WERI-Rb-1 (cell line): ENCODE data around the gene TWIST1.

Experiments used
- DNase-seq: peaks from one replicate; pipeline ENCODE4 v3.0.0-alpha.2; 2020
- H3K27ac ChIP-seq: fragments of 250-450 bp; sonication (Bioruptor Pico); 2 replicates; pipeline ENCODE4 v1.5.1; 2020; ENCODE audit warnings: mild to moderate bottlenecking, moderate library complexity
- H3K27me3 ChIP-seq: fragments of 250-450 bp; sonication (Bioruptor Pico); 2 replicates; pipeline ENCODE4 v1.5.1; 2021; ENCODE audit warnings: mild to moderate bottlenecking, low read depth, moderate library complexity; ENCODE audit not compliant: insufficient read depth, severe bottlenecking
- H3K36me3 ChIP-seq: fragments of 250-450 bp; sonication (Bioruptor Pico); 2 replicates; pipeline ENCODE4 v1.5.1; 2020; ENCODE audit warnings: mild to moderate bottlenecking, moderate library complexity
- H3K4me3 ChIP-seq: 2 replicates; pipeline ENCODE4 v1.5.1; 2011; ENCODE audit warnings: low read depth, mild to moderate bottlenecking, control low read depth, low read length
- H3K9me3 ChIP-seq: fragments of 250-450 bp; sonication (Bioruptor Pico); 2 replicates; pipeline ENCODE4 v1.5.1; 2021; ENCODE audit warnings: mild to moderate bottlenecking, moderate library complexity; ENCODE audit not compliant: severe bottlenecking
- TF ChIP-seq, protein P1 (sequence below): IDR thresholded peaks from 2 replicates; pipeline ENCODE4 v1.5.1; 2011; ENCODE audit warnings: low read depth, mild to moderate bottlenecking, control low read depth, inconsistent platforms, low read length

Gene TWIST1

DNA sequence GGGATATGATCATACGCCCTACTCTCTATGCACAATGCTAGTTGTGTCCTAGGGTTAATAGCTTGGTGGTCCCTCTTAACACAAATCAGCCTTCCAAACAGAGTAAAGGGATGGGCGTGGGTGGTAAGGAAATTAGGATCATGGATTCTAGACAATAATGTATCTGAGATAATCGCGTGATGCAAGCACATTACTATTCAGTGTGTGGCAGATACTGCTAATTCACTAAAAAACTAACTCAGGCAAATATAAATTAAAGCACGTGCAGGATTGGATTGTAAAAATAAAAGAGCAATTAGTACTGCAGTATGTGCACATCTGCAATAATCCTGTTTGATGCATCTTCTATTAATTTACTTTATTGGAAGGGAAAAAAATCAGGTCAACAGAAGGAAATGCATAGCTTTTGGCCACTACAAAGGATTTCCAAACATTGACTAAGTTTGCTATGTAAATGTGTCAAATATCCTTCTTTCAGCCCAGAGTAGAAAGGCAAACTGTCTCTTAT is 22.0 kb downstream of the TWIST1 start:
- no peaks in the 10 kb centered on the region for H3K9me3 ChIP-seq
- TF ChIP-seq, protein P1, sequence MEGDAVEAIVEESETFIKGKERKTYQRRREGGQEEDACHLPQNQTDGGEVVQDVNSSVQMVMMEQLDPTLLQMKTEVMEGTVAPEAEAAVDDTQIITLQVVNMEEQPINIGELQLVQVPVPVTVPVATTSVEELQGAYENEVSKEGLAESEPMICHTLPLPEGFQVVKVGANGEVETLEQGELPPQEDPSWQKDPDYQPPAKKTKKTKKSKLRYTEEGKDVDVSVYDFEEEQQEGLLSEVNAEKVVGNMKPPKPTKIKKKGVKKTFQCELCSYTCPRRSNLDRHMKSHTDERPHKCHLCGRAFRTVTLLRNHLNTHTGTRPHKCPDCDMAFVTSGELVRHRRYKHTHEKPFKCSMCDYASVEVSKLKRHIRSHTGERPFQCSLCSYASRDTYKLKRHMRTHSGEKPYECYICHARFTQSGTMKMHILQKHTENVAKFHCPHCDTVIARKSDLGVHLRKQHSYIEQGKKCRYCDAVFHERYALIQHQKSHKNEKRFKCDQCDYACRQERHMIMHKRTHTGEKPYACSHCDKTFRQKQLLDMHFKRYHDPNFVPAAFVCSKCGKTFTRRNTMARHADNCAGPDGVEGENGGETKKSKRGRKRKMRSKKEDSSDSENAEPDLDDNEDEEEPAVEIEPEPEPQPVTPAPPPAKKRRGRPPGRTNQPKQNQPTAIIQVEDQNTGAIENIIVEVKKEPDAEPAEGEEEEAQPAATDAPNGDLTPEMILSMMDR: no peak
- H3K27me3 ChIP-seq: no peaks in the 10 kb centered on the region
- DNase-seq: no peak
- H3K36me3 ChIP-seq: no peaks in the 10 kb centered on the region
- H3K4me3 ChIP-seq: no peak overlapping the region
- H3K27ac ChIP-seq: no peak overlapping the region

GRCh38 chr7:19094598-19095352 is 22.7 kb downstream of the TWIST1 start:
- TF ChIP-seq, protein P1: no peak
- no peak for DNase-seq
- H3K27ac ChIP-seq: no peak overlapping the region
- no peaks in the 10 kb centered on the region for H3K9me3 ChIP-seq
- H3K36me3 ChIP-seq: no peaks in the 10 kb centered on the region
- no peaks in the 10 kb centered on the region for H3K27me3 ChIP-seq
- no peak overlapping the region for H3K4me3 ChIP-seq

DNA sequence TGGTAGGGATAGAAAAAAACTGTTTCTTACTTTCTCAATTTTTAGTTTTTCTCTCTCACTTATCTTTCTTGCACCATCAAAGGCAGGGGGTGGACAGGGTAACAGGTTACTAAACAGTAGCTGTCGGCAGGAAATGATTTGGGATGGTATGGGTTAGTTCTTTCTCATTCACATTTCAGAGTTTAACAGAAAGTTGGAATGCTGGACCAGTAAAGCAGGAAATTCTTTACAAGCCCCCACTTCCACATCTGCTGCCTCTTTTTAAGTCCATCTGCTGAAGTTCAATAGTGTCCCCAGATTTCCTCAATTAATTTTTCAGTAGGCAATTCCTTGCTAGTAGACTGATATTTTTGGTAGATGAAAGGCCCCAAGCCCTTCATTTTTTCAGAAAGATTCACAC is 23.3 kb downstream of the TWIST1 start:
- Histone ChIP-seq H3K27ac (no peak overlapping the region), H3K9me3 (no peaks in the 10 kb centered on the region), H3K36me3 (no peaks in the 10 kb centered on the region), H3K27me3 (no peaks in the 10 kb centered on the region), H3K4me3 (no peak overlapping the region)
- TF ChIP-seq, protein P1: no peak
- no peak for DNase-seq

GRCh38 chr7:19091550-19092200 is 25.8 kb downstream of the TWIST1 start:
- Histone ChIP-seq H3K27ac (no peak overlapping the region), H3K36me3 (no peaks in the 10 kb centered on the region), H3K9me3 (no peaks in the 10 kb centered on the region), H3K27me3 (no peaks in the 10 kb centered on the region), H3K4me3 (no peak overlapping the region)
- TF ChIP-seq, protein P1: no peak
- DNase-seq: no peak

DNA sequence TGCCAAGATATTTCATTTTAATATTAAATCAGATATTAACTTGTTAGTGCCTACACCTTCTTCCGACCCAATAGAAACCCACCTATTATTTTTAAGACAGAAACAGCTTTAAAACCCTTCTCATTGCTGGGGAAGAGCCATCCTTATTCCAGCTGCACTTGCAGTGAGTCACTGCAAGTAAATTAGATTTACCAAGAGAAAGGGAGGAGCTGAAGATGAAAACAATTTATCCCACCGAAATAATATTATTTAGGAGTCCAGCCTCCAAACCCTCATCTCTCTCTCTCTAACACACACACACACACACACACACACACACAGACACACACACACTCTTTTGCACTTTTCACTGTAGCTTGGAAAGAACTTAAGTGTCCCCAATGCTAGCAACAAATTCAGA is 26.9 kb downstream of the TWIST1 start:
- Histone ChIP-seq H3K27ac (no peak overlapping the region), H3K27me3 (no peaks in the 10 kb centered on the region), H3K36me3 (no peaks in the 10 kb centered on the region), H3K4me3 (no peak overlapping the region), H3K9me3 (no peaks in the 10 kb centered on the region)
- DNase-seq: no peak
- TF ChIP-seq, protein P1: no peak
